Hematopoietic multipotent progenitor cell treated with erythropoietin and hydrocortisone succinate and interleukin-3 and kit ligand, for 15 days (in vitro differentiated cells): ENCODE results near the gene TEX29.

ENCODE experiments used
- DNase-seq: peaks from one replicate; pipeline ENCODE4 v3.0.0-alpha.2; 2015; ENCODE audit warnings: low spot score

Gene TEX29

GRCh38 chr13:111322001-111322915 lies 1.8 kb downstream of the TEX29 start:
- no peak for DNase-seq

GRCh38 chr13:111322916-111323331 lies 2.5 kb downstream of the TEX29 start:
- DNase-seq, result no peak

GRCh38 chr13:111323549-111323948 lies 3.1 kb downstream of the TEX29 start:
- no peak for DNase-seq

- DNase-seq, result no peak
Observed at GRCh38 chr13:111323950-111324651, 3.7 kb downstream of the TEX29 start.

GRCh38 chr13:111324736-111325135 lies 4.3 kb downstream of the TEX29 start:
- no peak for DNase-seq

- no peak for DNase-seq
Observed at GRCh38 chr13:111325146-111325890, 4.9 kb downstream of the TEX29 start.

GRCh38 chr13:111325941-111326620 lies 5.6 kb downstream of the TEX29 start:
- DNase-seq, result no peak

GRCh38 chr13:111326621-111326965 lies 6.2 kb downstream of the TEX29 start:
- no peak for DNase-seq

- DNase-seq, result no peak
Observed at GRCh38 chr13:111326981-111327642, 6.7 kb downstream of the TEX29 start.

GRCh38 chr13:111327730-111328573 lies 7.5 kb downstream of the TEX29 start:
- DNase-seq, result no peak

- no peak for DNase-seq
Observed at GRCh38 chr13:111328574-111329410, 8.3 kb downstream of the TEX29 start.

GRCh38 chr13:111329641-111330040 lies 9.2 kb downstream of the TEX29 start:
- no peak for DNase-seq

- DNase-seq, result no peak
Observed at GRCh38 chr13:111330066-111330610, 9.7 kb downstream of the TEX29 start.

GRCh38 chr13:111335298-111335697 lies 14.9 kb downstream of the TEX29 start:
- no peak for DNase-seq

- no peak for DNase-seq
Observed at GRCh38 chr13:111336666-111337065, 16.2 kb downstream of the TEX29 start.

- no peak for DNase-seq
Observed at GRCh38 chr13:111337206-111337605, 16.8 kb downstream of the TEX29 start.

- DNase-seq, result no peak
Observed at GRCh38 chr13:111337741-111338140, 17.3 kb downstream of the TEX29 start.

GRCh38 chr13:111338841-111339240 lies 18.4 kb downstream of the TEX29 start:
- DNase-seq, result no peak
